Mesenchymal stem cell (in vitro differentiated cells and primary cell): ENCODE measurements around the gene TRDN.

Experiments used
- DNase-seq: peaks from one replicate; pipeline ENCODE4 v3.0.0-alpha.2; 2013
- H2AFZ ChIP-seq: one replicate; pipeline ENCODE4 v1.6.1; 2013; ENCODE audit warnings: low read depth, mild to moderate bottlenecking, control low read depth, inconsistent platforms, low read length, moderate library complexity
- H2AK5ac ChIP-seq: 2 replicates; pipeline ENCODE4 v1.6.1; 2013; ENCODE audit warnings: low read length, moderate library complexity, mild to moderate bottlenecking, inconsistent platforms; ENCODE audit not compliant: severe bottlenecking
- H2BK120ac ChIP-seq: one replicate; pipeline ENCODE4 v1.6.1; 2013; ENCODE audit warnings: low read depth, mild to moderate bottlenecking, inconsistent platforms, low read length, moderate library complexity
- H2BK12ac ChIP-seq, 2 experiments: one replicate each; pipeline ENCODE4 v1.6.1; 2013; ENCODE audit warnings: inconsistent platforms in 2 of 2, low read length in 2 of 2, mild to moderate bottlenecking in 2 of 2, moderate library complexity in 2 of 2, control low read depth in 1 of 2
- H2BK15ac ChIP-seq: one replicate; pipeline ENCODE4 v1.6.1; 2013; ENCODE audit warnings: mild to moderate bottlenecking, low read depth, inconsistent platforms; ENCODE audit not compliant: poor library complexity, severe bottlenecking
- H2BK5ac ChIP-seq: 2 replicates; pipeline ENCODE4 v1.6.1; 2013; ENCODE audit warnings: low read depth, mild to moderate bottlenecking, low read length, control low read depth, inconsistent platforms; ENCODE audit not compliant: poor library complexity, severe bottlenecking
- H3K14ac ChIP-seq, 2 experiments: one replicate each; pipeline ENCODE4 v1.6.1; 2013; ENCODE audit warnings: inconsistent platforms in 2 of 2, low read length in 2 of 2, control low read depth in 1 of 2, mild to moderate bottlenecking in 1 of 2, moderate library complexity in 1 of 2
- H3K18ac ChIP-seq, 2 experiments: one replicate each; pipeline ENCODE4 v1.6.1; 2013; ENCODE audit warnings: inconsistent platforms in 2 of 2, low read length in 2 of 2, control low read depth in 1 of 2, low read depth in 1 of 2, mild to moderate bottlenecking in 1 of 2
- H3K23ac ChIP-seq, 2 experiments: one replicate each; pipeline ENCODE4 v1.6.1; 2013; ENCODE audit warnings: inconsistent platforms in 2 of 2, low read length in 2 of 2, mild to moderate bottlenecking in 2 of 2, moderate library complexity in 2 of 2, control low read depth in 1 of 2
- H3K27ac ChIP-seq: 2 replicates; pipeline ENCODE4 v1.5.1; 2013; ENCODE audit warnings: mild to moderate bottlenecking, moderate library complexity, low read length, control low read depth, inconsistent platforms; ENCODE audit not compliant: poor library complexity, severe bottlenecking
- H3K27me3 ChIP-seq, 2 experiments: 2 replicates each; pipeline versions ENCODE4 v1.6.1 to v1.7.0; 2013; ENCODE audit warnings: low read length in 2 of 2, mild to moderate bottlenecking in 2 of 2, moderate library complexity in 2 of 2, control low read depth in 1 of 2, inconsistent platforms in 1 of 2; ENCODE audit not compliant: control insufficient read depth in 1 of 2, insufficient read depth in 1 of 2
- H3K36me3 ChIP-seq, 2 experiments: 2 replicates each; pipeline versions ENCODE4 v1.6.1 to v1.7.0; 2013; ENCODE audit warnings: low read length in 2 of 2, control low read depth in 1 of 2, inconsistent platforms in 1 of 2, low read depth in 1 of 2, mild to moderate bottlenecking in 1 of 2; ENCODE audit not compliant: insufficient read depth in 2 of 2, control insufficient read depth in 1 of 2
- H3K4ac ChIP-seq, 2 experiments: one replicate each; pipeline ENCODE4 v1.6.1; 2013; ENCODE audit warnings: inconsistent platforms in 2 of 2, low read length in 2 of 2, mild to moderate bottlenecking in 2 of 2, moderate library complexity in 2 of 2, control low read depth in 1 of 2, low read depth in 1 of 2
- H3K4me1 ChIP-seq: 2 replicates; pipeline ENCODE4 v1.6.1; 2013; ENCODE audit warnings: low read depth, low read length, control low read depth; ENCODE audit not compliant: control insufficient read depth, insufficient read depth
- H3K4me2 ChIP-seq: 2 replicates; pipeline ENCODE4 v1.6.1; 2013; ENCODE audit warnings: low read length, mild to moderate bottlenecking, inconsistent platforms; ENCODE audit not compliant: poor library complexity, severe bottlenecking
- H3K4me3 ChIP-seq, 2 experiments: 2 replicates each; pipeline versions ENCODE4 v1.5.1 to v1.7.0; 2013; ENCODE audit warnings: low read length in 2 of 2, mild to moderate bottlenecking in 2 of 2, control low read depth in 1 of 2, low read depth in 1 of 2; ENCODE audit not compliant: insufficient read depth in 1 of 2
- H3K79me1 ChIP-seq: replicated peaks from 2 replicates; pipeline ENCODE4 v1.6.1; 2013; ENCODE audit warnings: mild to moderate bottlenecking, control low read depth, low read length, inconsistent platforms; ENCODE audit not compliant: poor library complexity, severe bottlenecking
- H3K9ac ChIP-seq: 2 replicates; pipeline ENCODE4 v1.7.0; 2013; ENCODE audit warnings: mild to moderate bottlenecking, low read length, moderate library complexity
- H3K9me3 ChIP-seq: 2 replicates; pipeline ENCODE4 v1.7.0; 2013; ENCODE audit warnings: mild to moderate bottlenecking, low read length; ENCODE audit not compliant: control insufficient read depth
- H4K8ac ChIP-seq: one replicate; pipeline ENCODE4 v1.6.1; 2013; ENCODE audit warnings: inconsistent platforms, mild to moderate bottlenecking, low read length, moderate library complexity
- H4K91ac ChIP-seq: one replicate; pipeline ENCODE4 v1.6.1; 2013; ENCODE audit warnings: mild to moderate bottlenecking, low read length, inconsistent platforms
- WGBS: methylation state at CpG from one replicate; pipeline ENCODE4 v1.1.7; 2013; ENCODE audit warnings: mixed read lengths; 5-methylcytosine and 5-hydroxymethylcytosine counted together

Gene TRDN

DNA sequence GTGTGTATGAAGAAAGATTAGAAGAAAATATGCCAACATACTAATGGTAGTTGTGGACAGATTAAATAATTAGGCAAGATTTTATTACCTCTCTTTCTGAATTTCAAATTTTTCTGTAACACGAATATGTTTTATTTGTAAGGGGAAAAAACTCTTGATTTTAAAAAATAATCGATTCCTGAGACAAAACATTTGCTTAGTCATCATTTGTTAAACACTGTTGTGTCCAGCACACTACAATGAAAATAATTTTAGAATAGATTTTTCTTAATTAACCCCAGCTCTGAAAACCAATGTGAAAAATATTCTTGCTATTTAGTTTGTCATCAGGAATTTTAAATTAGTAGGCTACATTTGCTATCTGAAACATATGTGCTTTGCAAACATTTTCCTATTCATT lies 253.0 kb downstream of the TRDN start:
- no peak overlapping the region for H3K4ac ChIP-seq
- no peaks in the 10 kb centered on the region for H3K27me3 ChIP-seq

DNA sequence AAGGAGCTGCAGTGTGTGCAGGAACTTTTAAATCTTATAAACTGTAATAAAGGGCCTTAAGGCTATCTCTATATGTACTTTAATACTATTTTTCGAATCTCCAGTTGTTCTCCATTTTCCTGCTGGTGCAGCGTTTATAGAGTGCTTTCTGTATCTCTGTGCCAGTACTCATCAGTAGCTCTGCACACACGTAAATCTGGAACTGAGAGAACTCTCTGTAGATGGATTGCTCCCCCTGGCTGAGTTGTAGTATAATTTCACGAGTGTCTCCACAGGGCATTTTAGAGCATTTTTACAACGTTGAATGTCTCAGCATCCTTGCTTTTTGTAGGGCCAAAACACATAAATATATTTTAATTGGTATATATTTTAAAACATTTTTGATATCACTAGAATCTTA lies 256.5 kb downstream of the TRDN start:
- no peaks in the 10 kb centered on the region for H3K27me3 ChIP-seq
- H3K79me1 ChIP-seq = no peaks in the 10 kb centered on the region
- H3K4me2 ChIP-seq = no peak overlapping the region
- H3K36me3 ChIP-seq = no peaks in the 10 kb centered on the region
- H3K4ac ChIP-seq = no peak overlapping the region
- no peak overlapping the region for H2AK5ac ChIP-seq
- no peak overlapping the region for H4K91ac ChIP-seq
- H3K9me3 ChIP-seq = no peaks in the 10 kb centered on the region
- no peak overlapping the region for H3K23ac ChIP-seq
- H2BK15ac ChIP-seq = no peak overlapping the region
- H2AFZ ChIP-seq = no peak overlapping the region
- no peak overlapping the region for H3K18ac ChIP-seq
- no peak overlapping the region for H3K14ac ChIP-seq
- H2BK5ac ChIP-seq = no peak overlapping the region
- peak; percentile 51 for DNase-seq
- no peak overlapping the region for H2BK12ac ChIP-seq
- H3K4me3 ChIP-seq = no peak overlapping the region
- 59% methylated on average over 4 of the region's 5 CpGs for WGBS
- no peaks in the 10 kb centered on the region for H3K4me1 ChIP-seq
- no peak overlapping the region for H4K8ac ChIP-seq
- no peak overlapping the region for H3K9ac ChIP-seq
- H2BK120ac ChIP-seq = no peak overlapping the region
- no peak overlapping the region for H3K27ac ChIP-seq

More for the DNA sequence above, 253.0 kb downstream of the TRDN start:
- Histone ChIP-seq H3K4me3 (no peak overlapping the region), H2AFZ (no peak overlapping the region), H3K23ac (no peak overlapping the region), H3K4me1 (no peaks in the 10 kb centered on the region), H4K8ac (no peak overlapping the region), H3K36me3 (no peaks in the 10 kb centered on the region), H2BK12ac (no peak overlapping the region), H3K18ac (no peak overlapping the region), H3K9ac (no peak overlapping the region), H4K91ac (no peak overlapping the region), H3K79me1 (no peaks in the 10 kb centered on the region), H2AK5ac (no peak overlapping the region), H3K9me3 (no peaks in the 10 kb centered on the region), H3K14ac (no peak overlapping the region), H2BK120ac (no peak overlapping the region), H2BK5ac (no peak overlapping the region), H3K4me2 (no peak overlapping the region), H2BK15ac (no peak overlapping the region), H3K27ac (no peak overlapping the region)
- DNase-seq = no peak
- WGBS = no CpG with 5 or more reads among the region's 2 CpGs

DNA sequence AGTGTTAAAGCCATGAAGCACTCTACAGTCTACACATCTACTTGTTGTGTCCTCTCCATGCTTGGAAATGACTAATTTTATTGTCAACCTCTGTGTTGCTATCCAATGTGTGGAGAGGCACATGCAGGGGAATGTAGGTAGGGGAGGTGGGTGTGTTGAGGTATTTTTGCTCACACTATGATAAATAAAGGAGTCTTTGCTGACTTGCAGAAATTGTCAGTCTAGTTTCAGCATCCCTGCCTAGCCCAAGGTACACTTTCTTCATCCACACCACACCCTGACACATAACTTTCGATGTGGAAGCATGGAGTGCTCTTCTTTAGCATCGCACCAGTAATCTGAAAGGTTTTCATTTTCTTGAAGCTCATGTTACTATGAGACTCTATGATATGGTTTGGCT lies 264.0 kb downstream of the TRDN start:
- Histone ChIP-seq H2BK5ac (no peak overlapping the region), H3K27me3 (no peaks in the 10 kb centered on the region), H2BK120ac (no peak overlapping the region), H3K23ac (no peak overlapping the region), H2AK5ac (no peak overlapping the region), H3K79me1 (no peaks in the 10 kb centered on the region), H3K4ac (no peak overlapping the region), H3K4me1 (no peaks in the 10 kb centered on the region), H4K8ac (no peak overlapping the region), H3K9me3 (no peaks in the 10 kb centered on the region), H3K9ac (no peak overlapping the region), H2BK15ac (no peak overlapping the region), H3K14ac (no peak overlapping the region), H3K36me3 (no peaks in the 10 kb centered on the region), H3K4me3 (no peak overlapping the region), H4K91ac (no peak overlapping the region), H2BK12ac (no peak overlapping the region), H2AFZ (no peak overlapping the region), H3K4me2 (no peak overlapping the region), H3K18ac (no peak overlapping the region), H3K27ac (no peak overlapping the region)
- no peak for DNase-seq
- 83% methylated on average over 1 of the region's 2 CpGs for WGBS

DNA sequence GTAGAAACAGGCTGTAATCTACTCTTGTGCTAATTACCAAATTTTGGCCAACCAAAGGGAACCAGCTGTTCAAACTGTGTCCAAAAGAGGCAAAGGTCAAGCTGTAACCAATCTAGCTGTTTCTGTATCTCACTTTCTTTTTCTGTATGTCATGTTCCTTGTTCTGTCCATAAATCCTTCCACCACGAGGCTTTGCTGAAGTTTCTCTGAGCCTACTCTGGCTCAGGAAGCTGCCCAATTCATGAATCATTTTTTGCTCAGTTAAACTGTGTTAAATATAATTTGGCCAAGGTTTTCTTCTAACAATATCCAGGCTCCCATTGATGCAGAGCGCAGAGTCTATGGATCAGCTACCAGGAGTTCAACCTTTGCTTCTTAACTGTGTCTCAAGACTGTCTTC lies 272.8 kb downstream of the TRDN start:
- no peaks in the 10 kb centered on the region for H3K79me1 ChIP-seq

More for the DNA sequence above, 272.8 kb downstream of the TRDN start:
- no peak overlapping the region for H2BK12ac ChIP-seq
- H3K18ac ChIP-seq = no peak overlapping the region
- no peak overlapping the region for H4K91ac ChIP-seq
- H3K9me3 ChIP-seq = peaks cover 3% of the 10 kb centered on the region
- no peak overlapping the region for H3K23ac ChIP-seq
- no peaks in the 10 kb centered on the region for H3K4me1 ChIP-seq
- DNase-seq = no peak
- H3K36me3 ChIP-seq = no peaks in the 10 kb centered on the region
- WGBS = 77% methylated on average over 2 of the region's 2 CpGs
- no peak overlapping the region for H4K8ac ChIP-seq
- H3K4ac ChIP-seq = no peak overlapping the region
- no peak overlapping the region for H2AK5ac ChIP-seq
- H2BK120ac ChIP-seq = no peak overlapping the region
- no peak overlapping the region for H2AFZ ChIP-seq
- no peak overlapping the region for H2BK15ac ChIP-seq
- H3K14ac ChIP-seq = no peak overlapping the region
- H3K27me3 ChIP-seq = no peaks in the 10 kb centered on the region
- no peak overlapping the region for H3K9ac ChIP-seq
- no peak overlapping the region for H2BK5ac ChIP-seq
- H3K27ac ChIP-seq = no peak overlapping the region
- no peak overlapping the region for H3K4me3 ChIP-seq
- no peak overlapping the region for H3K4me2 ChIP-seq
